Fibroblast of pulmonary artery (primary cell): ENCODE measurements around the gene TCAIM.
"Not testable (repeated sequence)": the region's sequence is repeated elsewhere in the genome, so short reads cannot be mapped to it uniquely, and the experiment has no call there.

Experiments
- DNase-seq: peaks from one replicate; pipeline ENCODE4 v3.0.0-alpha.2; 2010; ENCODE audit warnings: low read depth
- H3K4me3 ChIP-seq: replicated peaks from 2 replicates; pipeline ENCODE4 v1.5.1; 2011; ENCODE audit warnings: low read depth, mild to moderate bottlenecking, control low read depth, low read length, moderate library complexity
- TF ChIP-seq, protein P1 (sequence below): IDR thresholded peaks from 2 replicates; pipeline ENCODE4 v1.5.1; 2011; ENCODE audit warnings: mild to moderate bottlenecking, control low read depth, low read length, inconsistent platforms; ENCODE audit errors: missing control alignments

The TCAIM gene

DNA sequence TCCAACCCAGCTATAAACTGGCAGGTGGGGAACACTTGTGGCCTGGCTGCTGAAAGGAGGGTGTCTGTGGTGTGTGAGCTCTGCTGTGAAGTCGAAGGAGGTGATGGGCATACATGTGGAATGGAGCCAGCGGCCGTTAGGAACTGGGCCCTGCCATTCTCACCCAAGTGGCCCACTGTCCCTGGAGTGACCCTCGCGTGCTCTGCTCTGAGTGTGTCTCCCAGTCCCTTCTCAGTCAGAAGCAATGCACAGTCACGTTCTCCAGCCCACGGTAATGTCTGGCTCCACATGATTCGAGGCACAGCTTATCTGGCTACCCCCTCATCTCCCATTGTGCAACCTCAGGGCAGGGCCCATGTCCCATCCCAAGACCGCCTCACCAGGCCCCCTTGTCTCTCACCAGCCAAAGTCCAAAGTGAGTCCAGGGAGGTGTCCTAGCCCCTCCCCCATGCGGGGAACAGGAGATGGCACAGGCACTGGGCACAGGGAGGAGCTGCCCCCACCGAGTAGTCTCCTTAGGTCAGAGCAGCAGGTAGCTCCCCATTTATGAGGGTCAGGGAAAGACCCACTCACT lies 76.0 kb downstream of the TCAIM start:
- DNase-seq: no peak
- H3K4me3 ChIP-seq: no peak overlapping the region
- TF ChIP-seq, protein P1, sequence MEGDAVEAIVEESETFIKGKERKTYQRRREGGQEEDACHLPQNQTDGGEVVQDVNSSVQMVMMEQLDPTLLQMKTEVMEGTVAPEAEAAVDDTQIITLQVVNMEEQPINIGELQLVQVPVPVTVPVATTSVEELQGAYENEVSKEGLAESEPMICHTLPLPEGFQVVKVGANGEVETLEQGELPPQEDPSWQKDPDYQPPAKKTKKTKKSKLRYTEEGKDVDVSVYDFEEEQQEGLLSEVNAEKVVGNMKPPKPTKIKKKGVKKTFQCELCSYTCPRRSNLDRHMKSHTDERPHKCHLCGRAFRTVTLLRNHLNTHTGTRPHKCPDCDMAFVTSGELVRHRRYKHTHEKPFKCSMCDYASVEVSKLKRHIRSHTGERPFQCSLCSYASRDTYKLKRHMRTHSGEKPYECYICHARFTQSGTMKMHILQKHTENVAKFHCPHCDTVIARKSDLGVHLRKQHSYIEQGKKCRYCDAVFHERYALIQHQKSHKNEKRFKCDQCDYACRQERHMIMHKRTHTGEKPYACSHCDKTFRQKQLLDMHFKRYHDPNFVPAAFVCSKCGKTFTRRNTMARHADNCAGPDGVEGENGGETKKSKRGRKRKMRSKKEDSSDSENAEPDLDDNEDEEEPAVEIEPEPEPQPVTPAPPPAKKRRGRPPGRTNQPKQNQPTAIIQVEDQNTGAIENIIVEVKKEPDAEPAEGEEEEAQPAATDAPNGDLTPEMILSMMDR: no peak

DNA sequence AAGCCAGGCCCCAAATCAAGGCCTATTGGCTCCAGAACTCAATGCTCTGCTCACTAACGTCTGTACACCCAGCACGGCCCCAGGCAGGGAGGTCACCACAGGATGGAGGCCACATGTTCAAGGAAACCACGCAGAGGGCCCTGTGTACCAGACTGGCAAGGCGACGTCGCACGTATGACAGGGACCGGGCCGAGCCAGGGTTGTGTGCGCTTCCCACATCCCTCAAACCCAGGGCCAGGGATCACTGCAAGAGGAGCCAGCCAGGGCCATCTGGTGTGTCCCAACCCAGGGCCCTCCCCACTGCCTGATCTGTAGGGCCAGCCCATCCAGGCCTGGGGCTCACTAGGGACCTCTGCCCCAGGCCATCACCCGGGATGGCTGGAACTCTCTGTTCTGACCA lies 76.9 kb downstream of the TCAIM start:
- DNase-seq: no peak
- TF ChIP-seq, protein P1: no peak
- no peak overlapping the region for H3K4me3 ChIP-seq

DNA sequence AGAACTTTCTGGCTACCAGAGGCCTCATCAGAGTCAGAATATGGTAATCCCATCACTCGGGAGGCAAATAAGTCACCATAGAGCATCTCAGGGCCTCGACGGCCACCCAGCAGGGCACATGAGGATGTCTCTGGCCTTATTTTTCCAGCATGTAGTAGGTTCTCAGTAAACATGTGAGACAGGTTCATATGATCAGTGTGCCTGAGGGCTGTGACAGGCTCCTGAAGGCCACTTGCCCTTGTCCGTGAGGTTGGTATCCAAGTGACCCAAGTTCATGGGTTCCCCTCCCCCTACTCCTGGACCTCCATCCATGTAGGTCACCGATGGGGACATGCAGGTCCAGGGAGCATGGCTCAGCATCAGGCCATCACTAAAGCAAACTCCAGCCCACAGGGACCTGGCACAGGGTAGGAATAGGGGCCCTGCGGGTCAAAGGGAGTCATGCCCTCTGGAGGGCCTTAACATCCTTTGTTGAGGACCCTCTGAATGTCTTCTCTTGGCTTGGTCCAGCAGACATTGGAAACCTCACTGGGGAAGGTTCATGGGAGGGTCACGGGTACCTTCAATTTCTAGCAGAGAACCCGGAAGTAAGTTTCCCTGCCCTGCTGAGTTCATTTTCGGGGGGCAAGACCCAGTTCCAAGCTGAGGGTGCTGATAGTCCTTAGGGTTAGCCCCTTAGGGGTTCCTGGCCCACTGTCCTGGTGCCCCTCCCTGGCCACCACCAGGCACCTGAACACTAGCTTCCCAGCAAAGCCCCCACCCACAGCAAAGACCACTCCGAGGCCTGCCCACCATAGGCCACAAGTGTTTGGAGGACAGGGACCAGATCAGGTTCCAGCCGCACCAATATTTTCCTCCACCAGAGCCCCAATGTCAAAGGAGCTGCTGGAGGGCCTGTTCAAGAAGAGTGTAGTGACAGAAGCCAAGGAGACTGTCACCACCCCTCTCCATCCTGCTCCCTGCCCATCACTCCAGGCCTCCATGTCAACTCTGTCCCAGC lies 77.8 kb downstream of the TCAIM start:
- TF ChIP-seq, protein P1: no peak
- H3K4me3 ChIP-seq: no peak overlapping the region
- DNase-seq: no peak

DNA sequence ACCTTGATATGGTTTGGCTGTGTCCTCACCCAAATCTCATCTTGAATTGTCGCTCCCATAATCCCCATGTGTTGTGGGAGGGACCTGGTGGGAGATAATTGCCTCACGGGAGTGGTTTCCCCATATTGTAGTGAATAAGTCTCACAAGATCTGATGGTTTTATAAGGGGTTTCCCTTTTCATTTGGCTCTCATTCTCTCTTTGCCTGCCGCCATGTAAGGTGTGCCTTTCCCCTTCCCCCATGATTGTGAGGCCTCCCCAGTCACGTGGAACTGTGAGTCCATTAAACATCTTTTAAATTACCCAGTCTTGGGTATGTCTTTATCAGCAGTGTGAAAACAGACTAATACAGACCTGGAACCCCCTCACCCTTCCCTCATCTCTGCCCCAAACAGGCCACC lies 79.6 kb downstream of the TCAIM start:
- DNase-seq, H3K4me3 ChIP-seq: not testable (repeated sequence)

DNA sequence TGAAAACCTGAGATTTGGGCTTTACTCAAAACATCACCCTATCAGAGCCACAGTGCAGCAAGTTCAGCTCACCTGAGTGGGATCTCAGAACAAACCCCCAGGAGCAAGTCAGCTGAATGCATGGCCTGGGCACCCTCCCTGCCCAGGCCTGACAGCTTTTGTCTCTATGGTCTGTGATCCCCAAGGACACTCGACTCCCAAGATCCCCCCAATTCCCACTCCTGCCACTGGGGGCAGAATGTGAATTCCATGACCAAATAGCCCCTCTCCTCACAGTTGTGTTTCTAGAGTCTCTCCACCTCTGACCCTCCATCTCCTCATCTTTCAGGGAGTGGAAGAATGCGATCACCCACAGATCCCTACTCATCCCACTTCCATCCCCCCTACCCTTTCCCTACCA lies 80.0 kb downstream of the TCAIM start:
- no peak overlapping the region for H3K4me3 ChIP-seq
- TF ChIP-seq, protein P1: peak; percentile 41
- no peak for DNase-seq

DNA sequence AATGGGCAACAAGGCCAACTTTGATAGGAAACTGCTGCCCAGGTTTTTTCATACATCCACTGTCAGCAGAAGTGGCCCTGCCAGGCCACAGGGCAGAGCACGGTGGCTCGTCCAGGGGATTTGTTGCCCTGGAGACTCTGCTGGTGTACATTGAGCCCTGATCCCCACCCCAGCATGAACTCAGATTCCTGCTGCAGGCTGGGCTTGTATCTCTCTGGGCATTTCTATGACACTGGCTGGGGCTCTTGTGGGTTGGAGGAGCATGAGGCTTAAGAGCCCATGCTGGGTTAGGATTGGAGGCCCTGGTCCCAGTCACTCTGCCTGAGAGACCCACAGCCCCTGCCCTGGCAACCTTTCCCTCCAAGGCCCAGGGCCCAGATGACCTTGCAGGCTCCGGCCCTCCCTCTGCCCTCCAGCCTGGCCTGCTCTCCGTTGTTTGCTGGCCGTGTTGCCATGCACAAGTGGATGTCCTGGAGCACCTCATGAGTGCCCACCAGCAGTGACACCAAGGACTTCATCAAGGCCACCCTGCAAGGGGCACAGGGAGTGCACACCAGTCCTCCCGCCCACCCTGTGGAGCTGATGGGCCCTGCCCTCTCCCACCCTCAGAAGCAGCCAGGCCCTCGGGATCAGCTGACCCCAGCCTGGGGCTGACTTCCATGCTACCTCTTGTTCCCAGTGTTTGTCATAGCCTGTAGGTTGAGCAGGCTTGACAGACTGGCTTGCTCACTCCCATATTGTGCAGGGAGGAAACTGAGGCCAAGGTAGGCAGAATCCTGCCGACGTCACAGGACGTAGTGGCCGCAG lies 80.8 kb downstream of the TCAIM start:
- H3K4me3 ChIP-seq: no peak overlapping the region
- TF ChIP-seq, protein P1: no peak
- DNase-seq: no peak
